ENCODE measurements around the gene SSRP1.

Gene SSRP1

GRCh38 chr11:57306940-57307565 is 28.6 kb downstream of the SSRP1 start:
- H3K36me3 ChIP-seq (ENCODE audit: control insufficient read depth, low read length): no peaks in the 10 kb centered on the region
- H3K79me2 ChIP-seq (ENCODE audit: control insufficient read depth, low read length): no peaks in the 10 kb centered on the region
- H4K20me1 ChIP-seq (ENCODE audit: control insufficient read depth, insufficient read depth, low read depth, low read length): no peaks in the 10 kb centered on the region
- no peaks in the 10 kb centered on the region for H3K9me3 ChIP-seq (ENCODE audit: control insufficient read depth, insufficient read depth, low read length)
- H3K4me1 ChIP-seq (ENCODE audit: control insufficient read depth, low read length): peaks cover 10% of the 10 kb centered on the region; the same call in 1 of the 2 replicates
- TF ChIP-seq EZH2phosphoT487 (IDR thresholded peaks at IDR 0.05; ENCODE audit: borderline replicate concordance, low read length): no peak
- no peak overlapping the region for H3K4me3 ChIP-seq (ENCODE audit: low read length)
- no peaks in the 10 kb centered on the region for H3K27me3 ChIP-seq (ENCODE audit: control insufficient read depth, low read length)
- no peak overlapping the region for H3K27ac ChIP-seq (ENCODE audit: low read depth, low read length)
- no peak overlapping the region for H3K4me2 ChIP-seq (ENCODE audit: low read length)
- no peaks in the 10 kb centered on the region for H3K9me2 ChIP-seq (replicated peaks; ENCODE audit: control insufficient read depth, low read length)
- H3F3A ChIP-seq (ENCODE audit: control insufficient read depth, insufficient read depth): no peaks in the 10 kb centered on the region

- Histone ChIP-seq H4K20me1 (ENCODE audit: control insufficient read depth, insufficient read depth, low read depth, low read length) (no peaks in the 10 kb centered on the region), H3K79me2 (ENCODE audit: control insufficient read depth, low read length) (no peaks in the 10 kb centered on the region), H3F3A (ENCODE audit: control insufficient read depth, insufficient read depth) (no peaks in the 10 kb centered on the region), H3K9me3 (ENCODE audit: control insufficient read depth, insufficient read depth, low read length) (no peaks in the 10 kb centered on the region), H3K4me3 (ENCODE audit: low read length) (no peak overlapping the region), H3K9me2 (replicated peaks; ENCODE audit: control insufficient read depth, low read length) (no peaks in the 10 kb centered on the region), H3K27me3 (ENCODE audit: control insufficient read depth, low read length) (no peaks in the 10 kb centered on the region), H3K4me1 (ENCODE audit: control insufficient read depth, low read length) (peaks cover 3% of the 10 kb centered on the region; the same call in 1 of the 2 replicates), H3K36me3 (ENCODE audit: control insufficient read depth, low read length) (no peaks in the 10 kb centered on the region), H3K4me2 (ENCODE audit: low read length) (no peak overlapping the region), H3K27ac (ENCODE audit: low read depth, low read length) (no peak overlapping the region)
- TF ChIP-seq CTCF (IDR thresholded peaks at IDR 0.05; ENCODE audit: low read depth, low read length, poor library complexity, severe bottlenecking): no peak
- TF ChIP-seq EZH2phosphoT487 (IDR thresholded peaks at IDR 0.05; ENCODE audit: borderline replicate concordance, low read length): no peak
These were observed 29.4 kb downstream of the SSRP1 start for GRCh38 chr11:57306161-57306876.

DNA sequence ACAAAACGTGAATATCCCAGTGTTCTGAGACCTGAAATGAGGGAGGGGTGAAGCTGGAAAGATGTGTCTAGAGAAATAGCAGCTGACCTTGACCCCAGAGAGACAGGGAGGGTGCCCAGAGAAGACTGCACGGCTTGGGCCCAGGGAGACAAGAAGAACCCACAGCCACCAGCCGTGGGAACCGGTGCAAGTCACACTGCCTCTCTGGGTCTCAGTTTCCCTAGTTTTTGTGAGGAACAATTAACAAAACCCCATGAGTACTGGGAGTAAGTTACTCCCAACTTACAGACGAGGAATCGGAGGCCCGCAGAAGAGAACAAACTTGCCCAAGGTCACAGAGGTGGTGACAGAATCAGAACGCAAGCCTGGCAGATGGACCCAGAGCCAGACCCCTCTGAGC is 30.2 kb downstream of the SSRP1 start:
- no peaks in the 10 kb centered on the region for H3F3A ChIP-seq (ENCODE audit: control insufficient read depth, insufficient read depth)
- H3K36me3 ChIP-seq (ENCODE audit: control insufficient read depth, low read length): no peaks in the 10 kb centered on the region
- no peaks in the 10 kb centered on the region for H4K20me1 ChIP-seq (ENCODE audit: control insufficient read depth, insufficient read depth, low read depth, low read length)
- no peak for TF ChIP-seq EZH2phosphoT487 (IDR thresholded peaks at IDR 0.05; ENCODE audit: borderline replicate concordance, low read length)
- no peak for TF ChIP-seq CTCF (IDR thresholded peaks at IDR 0.05; ENCODE audit: low read depth, low read length, poor library complexity, severe bottlenecking)
- H3K9me2 ChIP-seq (replicated peaks; ENCODE audit: control insufficient read depth, low read length): no peaks in the 10 kb centered on the region
- no peaks in the 10 kb centered on the region for H3K4me1 ChIP-seq (ENCODE audit: control insufficient read depth, low read length)
- H3K27me3 ChIP-seq (ENCODE audit: control insufficient read depth, low read length): no peaks in the 10 kb centered on the region
- no peaks in the 10 kb centered on the region for H3K9me3 ChIP-seq (ENCODE audit: control insufficient read depth, insufficient read depth, low read length)
- H3K27ac ChIP-seq (ENCODE audit: low read depth, low read length): no peak overlapping the region
- no peaks in the 10 kb centered on the region for H3K79me2 ChIP-seq (ENCODE audit: control insufficient read depth, low read length)
- no peak overlapping the region for H3K4me3 ChIP-seq (ENCODE audit: low read length)
- no peak overlapping the region for H3K4me2 ChIP-seq (ENCODE audit: low read length)

- Histone ChIP-seq H3K4me1 (ENCODE audit: control insufficient read depth, low read length) (no peaks in the 10 kb centered on the region), H3K9me3 (ENCODE audit: control insufficient read depth, insufficient read depth, low read length) (no peaks in the 10 kb centered on the region), H3K27me3 (ENCODE audit: control insufficient read depth, low read length) (no peaks in the 10 kb centered on the region), H4K20me1 (ENCODE audit: control insufficient read depth, insufficient read depth, low read depth, low read length) (no peaks in the 10 kb centered on the region), H3K4me2 (ENCODE audit: low read length) (no peak overlapping the region), H3K79me2 (ENCODE audit: control insufficient read depth, low read length) (no peaks in the 10 kb centered on the region), H3K9me2 (replicated peaks; ENCODE audit: control insufficient read depth, low read length) (no peaks in the 10 kb centered on the region), H3K36me3 (ENCODE audit: control insufficient read depth, low read length) (no peaks in the 10 kb centered on the region), H3K27ac (ENCODE audit: low read depth, low read length) (no peak overlapping the region), H3F3A (ENCODE audit: control insufficient read depth, insufficient read depth) (no peaks in the 10 kb centered on the region), H3K4me3 (ENCODE audit: low read length) (no peak overlapping the region)
- TF ChIP-seq EZH2phosphoT487 (IDR thresholded peaks at IDR 0.05; ENCODE audit: borderline replicate concordance, low read length) (no peak), CTCF (IDR thresholded peaks at IDR 0.05; ENCODE audit: low read depth, low read length, poor library complexity, severe bottlenecking) (no peak)
These were observed 31.6 kb downstream of the SSRP1 start for GRCh38 chr11:57303990-57304579.

Data from DOHH2 (cell line).